Ovary (tissue), 10 donors: Measurements from ENCODE around the gene MCRS1. TPM values are rescaled to one million over a fixed set of nuclear protein-coding genes. Genes with fewer than 3 reads are reported as not detected.

ENCODE experiments used
- DNase-seq, 5 donors: peaks; one replicate each; pipeline ENCODE4 v3.0.0-alpha.2; 2019 to 2020
- H3K27ac ChIP-seq, 2 donors: fragments of 200-600 bp; one replicate each; pipeline versions ENCODE4 v1.5.1 to v1.8.0; 2019 to 2022
- H3K27me3 ChIP-seq: fragments of 200-600 bp; one replicate; pipeline ENCODE4 v1.8.0; 2022
- H3K36me3 ChIP-seq: fragments of 200-600 bp; sonication (generic); one replicate; pipeline ENCODE4 v1.5.1; 2019
- H3K4me1 ChIP-seq: one replicate; pipeline ENCODE4 v1.8.1; 2013; ENCODE audit warnings: mild to moderate bottlenecking, moderate library complexity; ENCODE audit not compliant: insufficient read depth
- H3K4me3 ChIP-seq: fragments of 200-600 bp; sonication (generic); one replicate; pipeline ENCODE4 v1.5.1; 2017
- H3K9me3 ChIP-seq, 2 donors: fragments of 200-600 bp in 1 of 2; sonication (generic) in 1 of 2; one replicate each; pipeline versions ENCODE4 v1.5.1 to v1.8.1; 2013 to 2019; ENCODE audit warnings: mild to moderate bottlenecking in 1 of 2, moderate library complexity in 1 of 2
- CTCF ChIP-seq, 3 donors: fragments of 450-650 bp in 2 of 3; fragments of 200-600 bp in 1 of 3; IDR thresholded peaks; one replicate each; pipeline versions ENCODE4 v1.5.1 to v1.8.0; 2016 to 2022; ENCODE audit warnings: antibody characterized with exemption in 3 of 3, mild to moderate bottlenecking in 1 of 3
- EP300 ChIP-seq: sonication (generic); formaldehyde crosslinking; IDR thresholded peaks from one replicate; pipeline ENCODE4 v1.6.1; 2017; ENCODE audit warnings: antibody characterized with exemption
- POLR2A ChIP-seq: fragments of 450-650 bp; IDR thresholded peaks from one replicate; pipeline ENCODE4 v1.6.1; 2017; ENCODE audit warnings: antibody characterized with exemption, mild to moderate bottlenecking, moderate library complexity
- WGBS, 3 donors: extraction: QIAGEN DNeasy Blood & Tissue Kit in 1 of 3; methylation state at CpG; one replicate each; pipeline versions ENCODE4 v1.1.5 to v1.1.7; 2013 to 2017; 5-methylcytosine and 5-hydroxymethylcytosine counted together
- intact Hi-C, 4 donors: fragments of 100-400 bp; cut with DNase I; formaldehyde crosslinking; loops; one replicate each; pipeline versions ENCODE4 v1.11.0 to v1.15.1; 2022 to 2023
- long read RNA-seq, 3 donors: library from polyadenylated mRNA in 2 of 3; unstranded in 2 of 3; transcript quantifications; one replicate each; pipeline ENCODE4 v2.0.0 and lab custom pipeline, GENCODE V29; 2021 to 2026
- polyA plus RNA-seq, 2 donors: library from polyadenylated mRNA; stranded (reverse); fragments of 200-250 nt in 1 of 2; fragments of 350-450 nt in 1 of 2; fragmentation: Illumina TruSeq in 1 of 2; extraction: RNeasy Lipid Tissue Mini Kit (QIAGEN cat#74804) in 1 of 2; gene quantifications; one replicate each; pipeline ENCODE4 v1.2.3, GENCODE V29; 2013 to 2014
- total RNA-seq, 7 donors: library from RNA; depleted of rRNA in 2 of 7; stranded (reverse); fragments of >200 nt in 2 of 7; fragmentation: NEBNext Ultra II Directional in 3 of 7; extraction: Animal tissue kit (Norgen Biotek cat#: 25700) in 3 of 7; gene quantifications; one replicate each; pipeline versions ENCODE4 v1.1.0 to v1.2.4, GENCODE V29; 2016 to 2023
- donor health status: DM: no; HTN: no; CAD: no; lungs with moderate emphysema.
- donor health status: DM: no; HTN: no; CAD: no.
- donor health status: Bipolar disorder and iron deficiency.
- donor health status: DM: yes; HTN: yes; CAD: no.
- donor health status: DM: no; HTN: no; CAD: no.
- donor health status: DM: yes; HTN: yes; CAD: no.

The MCRS1 gene, protein sequence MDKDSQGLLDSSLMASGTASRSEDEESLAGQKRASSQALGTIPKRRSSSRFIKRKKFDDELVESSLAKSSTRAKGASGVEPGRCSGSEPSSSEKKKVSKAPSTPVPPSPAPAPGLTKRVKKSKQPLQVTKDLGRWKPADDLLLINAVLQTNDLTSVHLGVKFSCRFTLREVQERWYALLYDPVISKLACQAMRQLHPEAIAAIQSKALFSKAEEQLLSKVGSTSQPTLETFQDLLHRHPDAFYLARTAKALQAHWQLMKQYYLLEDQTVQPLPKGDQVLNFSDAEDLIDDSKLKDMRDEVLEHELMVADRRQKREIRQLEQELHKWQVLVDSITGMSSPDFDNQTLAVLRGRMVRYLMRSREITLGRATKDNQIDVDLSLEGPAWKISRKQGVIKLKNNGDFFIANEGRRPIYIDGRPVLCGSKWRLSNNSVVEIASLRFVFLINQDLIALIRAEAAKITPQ
- total RNA-seq (10 to 100 TPM; 38.5 to 56.2 (median 39.5) TPM), polyA plus RNA-seq (10 to 100 TPM; 14.7 to 40.3 TPM)
- long read RNA-seq, donor 1, transcript MCRS1-203 (13 exons, 1,686 nt): minor isoform, 6 of 210 reads
- long read RNA-seq, donor 1, transcript MCRS1-201 (15 exons, 1,928 nt): major isoform, 94 of 210 reads
- long read RNA-seq, donor 1, partial matches to known transcripts: 76 of 210 reads
- long read RNA-seq, donor 1, other reads (novel, unspliced or antisense): 33 of 210 reads
- long read RNA-seq, donor 2, transcript MCRS1-201 (15 exons, 1,928 nt): major isoform, 25 of 25 reads
- long read RNA-seq, donor 2, partial matches to known transcripts: 0 of 25 reads
- long read RNA-seq, donor 2, other reads (novel, unspliced or antisense): 0 of 25 reads
- long read RNA-seq, donor 3, transcript MCRS1-201 (15 exons, 1,928 nt): major isoform, 30 of 75 reads
- long read RNA-seq, donor 3, partial matches to known transcripts: 26 of 75 reads
- long read RNA-seq, donor 3, other reads (novel, unspliced or antisense): 18 of 75 reads

- H3K9me3 ChIP-seq: no peaks in the 10 kb centered on the region
- peak within 1 kb of the TSS; percentile 81 to 88 for H3K27ac ChIP-seq
- H3K27me3 ChIP-seq: no peaks in the 10 kb centered on the region
- TF ChIP-seq EP300 (no peak), CTCF (IDR thresholded peaks at IDR 0.05) (no peak), POLR2A (peak; percentile 65)
- intact Hi-C loops: no loop called here
- H3K4me3 ChIP-seq: peak within 1 kb of the TSS; percentile 92
- no peaks in the 10 kb centered on the region for H3K36me3 ChIP-seq
- WGBS, 3 donors: 0% methylated on average over 52 to 54 of the region's 54 CpGs
- peaks cover 8% of the 10 kb centered on the region for H3K4me1 ChIP-seq
- peak; percentile 85 to 90 (median 89) for DNase-seq
Measured at GRCh38 chr12:49567611-49568441, at the start of gene MCRS1. TSS of gene MCRS1 (minus strand) at chr12:49568142. CDS start at chr12:49566731, 1,411 bp downstream.

- intact Hi-C loops: no loop called here
- H3K27ac ChIP-seq: no peak overlapping the region
Measured at GRCh38 chr12:49616533-49617219, 48.7 kb upstream of the MCRS1 start.

GRCh38 chr12:49615725-49616124 lies 47.8 kb upstream of the MCRS1 start:
- WGBS, 3 donors: 90 to 95% (median 94%) methylated on average over 7 of the region's 7 CpGs
- no peak for TF ChIP-seq CTCF (IDR thresholded peaks at IDR 0.05)
- no peak for TF ChIP-seq EP300
- TF ChIP-seq POLR2A: no peak
- intact Hi-C loops: no loop called here
- Histone ChIP-seq H3K27me3 (no peaks in the 10 kb centered on the region), H3K9me3 (no peaks in the 10 kb centered on the region), H3K4me1 (no peaks in the 10 kb centered on the region), H3K36me3 (no peaks in the 10 kb centered on the region), H3K27ac (no peak overlapping the region), H3K4me3 (no peak overlapping the region)
- no peak for DNase-seq

More at GRCh38 chr12:49616533-49617219, 48.7 kb upstream of the MCRS1 start:
- H3K4me1 ChIP-seq: peaks cover 2% of the 10 kb centered on the region
- H3K4me3 ChIP-seq: no peak overlapping the region
- no peak for DNase-seq
- no peaks in the 10 kb centered on the region for H3K36me3 ChIP-seq
- WGBS, 3 donors: 40 to 44% (median 42%) methylated on average over 5 of the region's 5 CpGs
- no peaks in the 10 kb centered on the region for H3K27me3 ChIP-seq
- no peak for TF ChIP-seq EP300
- no peak for TF ChIP-seq CTCF (IDR thresholded peaks at IDR 0.05)
- TF ChIP-seq POLR2A: no peak
- no peaks in the 10 kb centered on the region for H3K9me3 ChIP-seq
